IMR-90 (cell line): ENCODE results near the gene HIF1AN. TPM values are rescaled to one million over a fixed set of nuclear protein-coding genes. Genes with fewer than 3 reads are reported as not detected.

Experiments used
- ATAC-seq: fragments of 200-7000 bp; cut with Tn5 transposase; 2 replicates; pipeline ENCODE4 v1.9.1; 2020; ENCODE audit warnings: low read depth, mild to moderate bottlenecking, moderate library complexity
- BruUV-seq: library from RNA; stranded (reverse); fragments of 400-500 nt; replicated peaks from 2 replicates; lab custom pipeline; 2021; lab: Mats Ljungman, UMichigan
- CTCF ChIA-PET: fragments of 300-600 bp; formaldehyde crosslinking; extraction: SDS; loops from one replicate; lab custom pipeline; 2021; ENCODE audit warnings: antibody characterized with exemption; lab: Yijun Ruan, JAX
- POLR2A ChIA-PET: fragments of 300-600 bp; sonication (Branson Sonifier 250); formaldehyde crosslinking; loops from one replicate; lab custom pipeline; 2022; ENCODE audit warnings: antibody characterized with exemption; ENCODE audit not compliant: unreplicated experiment; lab: Charles Lee
- DNase-seq: peaks from one replicate; pipeline ENCODE4 v3.0.0; 2013
- H2AFZ ChIP-seq: replicated peaks from 2 replicates; pipeline ENCODE3; 2013; ENCODE audit warnings: low read length, mild to moderate bottlenecking; ENCODE audit not compliant: poor library complexity
- H2AK5ac ChIP-seq: 2 replicates; pipeline ENCODE4 v1.6.1; 2013; ENCODE audit warnings: low read depth, low read length, inconsistent platforms
- H2AK9ac ChIP-seq: replicated peaks from 2 replicates; pipeline ENCODE3; 2013; ENCODE audit warnings: mild to moderate bottlenecking, low read depth, low read length, moderate library complexity; ENCODE audit not compliant: poor library complexity
- H2BK120ac ChIP-seq: 2 replicates; pipeline ENCODE4 v1.6.1; 2013; ENCODE audit warnings: low read depth, low read length, inconsistent platforms
- H2BK15ac ChIP-seq: 3 replicates; pipeline ENCODE4 v1.6.1; 2013; ENCODE audit warnings: low read depth, low read length, inconsistent platforms
- H2BK20ac ChIP-seq: 2 replicates; pipeline ENCODE4 v1.6.1; 2013; ENCODE audit warnings: low read depth, mild to moderate bottlenecking, inconsistent platforms, low read length, moderate library complexity
- H2BK5ac ChIP-seq: 2 replicates; pipeline ENCODE4 v1.6.1; 2013; ENCODE audit warnings: mild to moderate bottlenecking, low read depth, low read length, inconsistent platforms; ENCODE audit not compliant: poor library complexity, severe bottlenecking
- H3K14ac ChIP-seq: replicated peaks from 2 replicates; pipeline ENCODE4 v1.6.1; 2013; ENCODE audit warnings: low read depth, low read length, inconsistent platforms
- H3K18ac ChIP-seq: 2 replicates; pipeline ENCODE4 v1.6.1; 2013; ENCODE audit warnings: low read depth, low read length, control low read depth
- H3K23ac ChIP-seq: 2 replicates; pipeline ENCODE4 v1.6.1; 2013; ENCODE audit warnings: low read depth, low read length, inconsistent platforms
- H3K27ac ChIP-seq: 2 replicates; pipeline ENCODE4 v1.5.1; 2013; ENCODE audit warnings: mild to moderate bottlenecking, control low read depth, low read length; ENCODE audit not compliant: insufficient read depth
- H3K27me3 ChIP-seq: 2 replicates; pipeline ENCODE4 v1.6.1; 2013; ENCODE audit warnings: low read length; ENCODE audit not compliant: control insufficient read depth, insufficient read depth
- H3K36me3 ChIP-seq: 2 replicates; pipeline ENCODE4 v1.6.1; 2013; ENCODE audit warnings: low read length, mixed read lengths; ENCODE audit not compliant: control insufficient read depth, insufficient read depth
- H3K4ac ChIP-seq: 2 replicates; pipeline ENCODE4 v1.6.1; 2013; ENCODE audit warnings: low read depth, low read length, inconsistent platforms
- H3K4me1 ChIP-seq: 2 replicates; pipeline ENCODE4 v1.6.1; 2013; ENCODE audit warnings: low read length, mixed read lengths; ENCODE audit not compliant: control insufficient read depth, insufficient read depth
- H3K4me2 ChIP-seq: 2 replicates; pipeline ENCODE4 v1.6.1; 2013; ENCODE audit warnings: low read depth, mild to moderate bottlenecking, control low read depth, low read length, moderate library complexity
- H3K4me3 ChIP-seq: 2 replicates; pipeline ENCODE4 v1.5.1; 2013; ENCODE audit warnings: low read depth, mild to moderate bottlenecking, control low read depth, low read length, moderate library complexity; ENCODE audit not compliant: insufficient read depth
- H3K56ac ChIP-seq: 2 replicates; pipeline ENCODE4 v1.6.1; 2013; ENCODE audit warnings: low read length, inconsistent platforms; ENCODE audit not compliant: insufficient read depth; ENCODE audit errors: extremely low read depth
- H3K79me1 ChIP-seq, 2 experiments: 2 replicates each; pipeline ENCODE4 v1.6.1; 2013; ENCODE audit warnings: low read length in 2 of 2, inconsistent platforms in 1 of 2, low read depth in 1 of 2
- H3K9ac ChIP-seq: 2 replicates; pipeline ENCODE4 v1.6.1; 2013; ENCODE audit warnings: low read depth, low read length, control low read depth
- H3K9me1 ChIP-seq: 2 replicates; pipeline ENCODE4 v1.6.1; 2013; ENCODE audit warnings: low read length, inconsistent platforms; ENCODE audit not compliant: insufficient read depth
- H3K9me3 ChIP-seq: 2 replicates; pipeline ENCODE4 v1.6.1; 2013; ENCODE audit warnings: low read length; ENCODE audit not compliant: control insufficient read depth, insufficient read depth
- H4K20me1 ChIP-seq: 2 replicates; pipeline ENCODE4 v1.6.1; 2013; ENCODE audit warnings: low read length, inconsistent platforms; ENCODE audit not compliant: insufficient read depth
- H4K5ac ChIP-seq: 2 replicates; pipeline ENCODE4 v1.6.1; 2013; ENCODE audit warnings: mild to moderate bottlenecking, low read depth, low read length, control low read depth
- H4K8ac ChIP-seq, 2 experiments: 2 replicates each; pipeline ENCODE4 v1.6.1; 2013; ENCODE audit warnings: low read depth in 2 of 2, low read length in 2 of 2, control low read depth in 1 of 2, inconsistent platforms in 1 of 2
- H4K91ac ChIP-seq: 2 replicates; pipeline ENCODE4 v1.6.1; 2013; ENCODE audit warnings: low read depth, low read length, inconsistent platforms; ENCODE audit not compliant: insufficient read depth
- BHLHE40 ChIP-seq: fragments of 150-350 bp; IDR thresholded peaks from 2 replicates; pipeline ENCODE4 v1.6.1; 2016; ENCODE audit warnings: mild to moderate bottlenecking, low read depth, low read length
- MAZ ChIP-seq: IDR thresholded peaks from 2 replicates; pipeline ENCODE4 v1.6.1; 2012; ENCODE audit warnings: low read depth, mild to moderate bottlenecking, low read length, improper control_type of control experiment, moderate library complexity, borderline replicate concordance
- RFX5 ChIP-seq: IDR thresholded peaks from 2 replicates; pipeline ENCODE4 v1.8.0; 2012; ENCODE audit warnings: low read depth, mild to moderate bottlenecking, low read length, moderate library complexity
- SMC3 ChIP-seq: fragments of 150-350 bp; IDR thresholded peaks from 2 replicates; pipeline ENCODE4 v1.6.1; 2016; ENCODE audit warnings: low read depth, mild to moderate bottlenecking, antibody characterized with exemption, low read length, moderate library complexity
- WGBS, 2 experiments: methylation state at CpG; one replicate each; pipeline versions ENCODE4 v1.1.5 to v1.1.7; 2013; ENCODE audit warnings: missing lambda C conversion rate in 2 of 2; ENCODE audit not compliant: insufficient read length in 1 of 2; ENCODE audit errors: extremely low coverage in 2 of 2; 5-methylcytosine and 5-hydroxymethylcytosine counted together
- dilution Hi-C: fragments of 300-500 bp; cut with HindIII; formaldehyde crosslinking; loops from one replicate; pipeline ENCODE4 v1.14.3; 2018; ENCODE audit warnings: low sequenced_read_pairs; ENCODE audit not compliant: unreplicated experiment
- in situ Hi-C: fragments of 300-500 bp; cut with MboI; formaldehyde crosslinking; loops from 3 replicates; pipeline ENCODE4 v1.14.3; 2019; ENCODE audit warnings: low sequenced_read_pairs, inconsistent platforms, mixed read lengths
- intact Hi-C: fragments of 100-400 bp; cut with micrococcal nuclease; formaldehyde crosslinking; loops from 2 replicates; pipeline ENCODE4 v1.10.0; 2022
- polyA plus RNA-seq, 3 experiments: library from polyadenylated mRNA; depleted of rRNA; stranded (reverse); fragments of >200 nt; gene quantifications; 2 replicates each; pipeline ENCODE4 v1.2.3, GENCODE V29; 2012; ENCODE audit warnings: low replicate concordance in 1 of 3
- total RNA-seq: library from RNA; depleted of rRNA; stranded (reverse); fragments of >200 nt; gene quantifications from 2 replicates; pipeline ENCODE4 v1.2.3, GENCODE V29; 2012
- TF ChIP-seq, protein P1 (sequence below): conservative IDR thresholded peaks from 2 replicates; pipeline ENCODE4 v1.5.1; 2012; ENCODE audit warnings: mild to moderate bottlenecking, low read depth, low read length, improper control_type of control experiment

Gene HIF1AN
- total and polyA plus RNA-seq, 2 of the 4 experiments (the other 2 are of a cell fraction), result 10.2 to 10.3 TPM

GRCh38 chr10:100534726-100535125 lies 1.0 kb upstream of the HIF1AN start:
- no peak overlapping the region for H2BK15ac ChIP-seq
- peaks cover 11% of the 10 kb centered on the region for H3K36me3 ChIP-seq
- no peak for TF ChIP-seq MAZ
- no peak for TF ChIP-seq SMC3
- TF ChIP-seq RFX5, result no peak
- TF ChIP-seq, protein P1, sequence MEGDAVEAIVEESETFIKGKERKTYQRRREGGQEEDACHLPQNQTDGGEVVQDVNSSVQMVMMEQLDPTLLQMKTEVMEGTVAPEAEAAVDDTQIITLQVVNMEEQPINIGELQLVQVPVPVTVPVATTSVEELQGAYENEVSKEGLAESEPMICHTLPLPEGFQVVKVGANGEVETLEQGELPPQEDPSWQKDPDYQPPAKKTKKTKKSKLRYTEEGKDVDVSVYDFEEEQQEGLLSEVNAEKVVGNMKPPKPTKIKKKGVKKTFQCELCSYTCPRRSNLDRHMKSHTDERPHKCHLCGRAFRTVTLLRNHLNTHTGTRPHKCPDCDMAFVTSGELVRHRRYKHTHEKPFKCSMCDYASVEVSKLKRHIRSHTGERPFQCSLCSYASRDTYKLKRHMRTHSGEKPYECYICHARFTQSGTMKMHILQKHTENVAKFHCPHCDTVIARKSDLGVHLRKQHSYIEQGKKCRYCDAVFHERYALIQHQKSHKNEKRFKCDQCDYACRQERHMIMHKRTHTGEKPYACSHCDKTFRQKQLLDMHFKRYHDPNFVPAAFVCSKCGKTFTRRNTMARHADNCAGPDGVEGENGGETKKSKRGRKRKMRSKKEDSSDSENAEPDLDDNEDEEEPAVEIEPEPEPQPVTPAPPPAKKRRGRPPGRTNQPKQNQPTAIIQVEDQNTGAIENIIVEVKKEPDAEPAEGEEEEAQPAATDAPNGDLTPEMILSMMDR, result no peak
- no peak for TF ChIP-seq BHLHE40
- no peak overlapping the region for H2BK120ac ChIP-seq
- intact Hi-C loops, result loop anchor here (1.0 kb wide), 2 partner anchors 338 to 344 kb away; no protein-coding TSS in a partner anchor
- no peak overlapping the region for H3K4me3 ChIP-seq
- no peak overlapping the region for H3K4ac ChIP-seq
- H4K91ac ChIP-seq, result no peak overlapping the region
- 0 out of 2 replicates have a peak, but pooled peaks cover 6% of the 10 kb centered on the region for H4K20me1 ChIP-seq
- H3K18ac ChIP-seq, result no peak overlapping the region
- no peaks in the 10 kb centered on the region for H3K27me3 ChIP-seq
- no TSS peak for BruUV-seq
- in situ Hi-C loops, result no loop called here
- peaks cover 23 to 39% of the 10 kb centered on the region in 2 experiments for H3K79me1 ChIP-seq
- H3K56ac ChIP-seq, result no peak overlapping the region
- no peak overlapping the region; a peak in 1 of 4 replicates for H4K8ac ChIP-seq
- WGBS, 2 experiments, result 50% methylated on average over 2 of the region's 2 CpGs; no CpG with 5 or more reads in 1 of the 2 experiments
- H2BK20ac ChIP-seq, result no peak overlapping the region
- peaks cover 7% of the 10 kb centered on the region for H3K9me1 ChIP-seq
- H3K4me2 ChIP-seq, result no peak overlapping the region
- H3K4me1 ChIP-seq, result peaks cover 4% of the 10 kb centered on the region
- H3K27ac ChIP-seq, result no peak overlapping the region
- H2BK5ac ChIP-seq, result no peak overlapping the region
- no peak overlapping the region for H3K9ac ChIP-seq
- no peak overlapping the region for H4K5ac ChIP-seq
- no peak overlapping the region for H3K14ac ChIP-seq
- H3K9me3 ChIP-seq, result no peaks in the 10 kb centered on the region
- DNase-seq (no peak), ATAC-seq (no peak)
- dilution Hi-C loops, result no loop called here
- H2AK9ac ChIP-seq, result no peak overlapping the region
- H3K23ac ChIP-seq, result no peak overlapping the region
- no peak overlapping the region for H2AK5ac ChIP-seq
- ChIA-PET CTCF (interaction anchor here (0.5 to 2.1 kb wide), 2 partner anchors 343 to 1071 kb away, joined by 3 to 5 read pairs; no protein-coding TSS in a partner anchor), POLR2A (no interaction called here)
- H2AFZ ChIP-seq, result no peak overlapping the region
